GM19328 (cell line): ENCODE data around the gene GPR55.
A peak's percentile ranks its signal among the peaks of the same experiment; 100 is the strongest.

Experiments used
- ATAC-seq: cut with Tn5 transposase; IDR thresholded peaks from one replicate; pipeline ENCODE4 v1.9.1; 2021; ENCODE audit warnings: mild to moderate bottlenecking, moderate library complexity; ENCODE audit not compliant: unreplicated experiment

GPR55 gene

DNA sequence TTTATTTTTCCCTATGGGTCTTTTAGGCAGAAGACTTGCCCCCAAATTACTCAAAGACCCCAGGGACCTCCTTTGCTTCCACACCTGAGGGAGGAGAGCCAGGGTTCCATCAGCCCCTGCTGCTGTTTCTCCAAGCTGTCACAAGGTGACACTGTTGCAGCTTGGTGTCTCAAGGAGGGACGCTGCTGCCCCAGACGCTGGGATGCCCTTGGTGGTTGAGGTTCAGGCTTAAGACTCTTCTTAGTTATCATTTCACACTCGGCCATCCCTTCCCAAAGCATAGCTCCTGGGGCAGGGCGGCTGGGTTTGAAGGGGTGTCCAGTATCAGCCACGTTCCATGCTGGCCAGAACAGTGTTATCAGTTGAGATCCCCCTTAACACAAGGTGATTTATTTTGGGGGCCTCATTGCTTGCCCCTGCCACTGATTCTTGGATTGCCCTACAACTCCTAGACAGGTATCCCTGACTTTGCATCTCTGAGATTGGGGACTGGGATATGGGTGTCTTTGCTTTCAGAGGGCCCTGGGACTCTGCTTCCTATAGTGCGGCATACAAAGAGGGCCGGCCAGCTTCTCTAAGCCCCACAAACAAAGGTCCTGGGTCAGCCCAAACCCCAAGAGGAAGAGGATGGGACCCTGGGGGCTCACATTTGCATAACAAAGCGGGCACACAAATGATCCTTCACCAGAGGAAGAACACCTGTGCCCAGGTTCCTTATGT, 22.7 kb downstream of the GPR55 start:
- ATAC-seq, result no peak

DNA sequence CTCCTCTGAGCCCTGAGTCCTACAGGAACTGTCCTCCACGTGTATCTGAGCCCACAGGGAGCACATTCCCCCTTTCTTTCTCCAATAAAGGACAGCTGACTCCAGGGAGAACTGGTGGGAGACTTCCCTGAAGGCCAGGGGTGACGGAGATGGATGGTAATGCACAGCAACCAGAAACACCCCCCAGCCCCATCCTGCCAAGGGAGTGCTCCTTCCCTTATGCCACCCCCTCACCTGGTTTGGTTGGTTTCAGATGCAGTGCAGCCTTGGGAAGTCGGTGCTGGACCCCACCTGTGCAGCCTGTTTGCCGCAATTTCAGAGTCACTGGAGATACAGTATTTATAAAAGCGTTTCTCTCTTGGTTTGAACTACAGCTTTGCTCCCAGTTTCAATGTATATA, 24.0 kb downstream of the GPR55 start:
- ATAC-seq, result no peak

DNA sequence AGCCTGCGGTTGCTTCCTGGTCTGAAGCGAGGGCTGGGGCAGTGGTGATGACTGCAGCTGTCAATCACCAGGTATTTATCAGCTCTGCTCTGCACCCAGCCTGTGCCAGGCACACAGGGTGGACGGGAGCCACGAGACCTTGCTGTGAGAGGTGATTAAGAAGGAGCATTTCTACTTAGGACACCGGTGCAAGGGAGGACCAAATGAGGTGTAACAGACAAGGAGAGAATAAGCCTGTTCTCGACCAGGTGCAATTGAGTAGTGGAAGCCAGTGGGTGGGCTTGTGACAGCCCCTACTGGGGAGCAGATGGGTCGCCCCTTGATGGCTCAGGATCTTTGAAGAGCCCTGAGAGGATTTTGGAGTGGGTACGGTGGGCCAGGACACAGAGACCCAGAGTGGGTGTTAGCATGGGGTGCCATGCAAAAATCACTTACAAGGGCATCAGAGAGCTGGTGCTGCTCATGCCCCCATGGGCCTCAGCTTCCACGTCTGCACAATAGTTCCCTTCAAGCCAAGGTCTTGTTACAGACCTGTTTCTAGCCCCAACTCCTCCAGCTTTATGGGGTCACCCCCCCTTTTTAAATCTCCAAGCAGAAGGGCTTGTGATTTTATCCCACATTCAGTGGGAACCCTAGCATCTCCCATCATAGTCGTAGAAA, 24.6 kb downstream of the GPR55 start:
- ATAC-seq, result no peak

DNA sequence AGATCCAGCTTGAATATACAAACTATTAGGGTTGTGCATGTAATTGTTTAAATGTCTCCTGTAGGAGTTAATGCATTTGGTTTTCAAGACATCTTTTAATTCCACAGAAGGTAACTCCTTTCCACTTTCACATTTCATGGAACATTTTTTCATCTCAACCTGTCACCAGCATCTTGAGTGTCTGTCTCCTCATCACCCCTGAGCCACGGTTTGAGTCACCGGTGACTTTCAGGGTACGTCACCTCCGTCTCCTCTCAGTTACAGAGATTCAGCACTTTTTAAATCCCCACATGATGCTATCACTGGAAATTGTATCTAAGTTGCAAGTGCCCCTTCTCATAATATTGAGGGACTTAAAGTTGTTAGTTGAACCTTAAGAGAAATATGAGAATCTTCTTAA, 25.3 kb downstream of the GPR55 start:
- no peak for ATAC-seq

DNA sequence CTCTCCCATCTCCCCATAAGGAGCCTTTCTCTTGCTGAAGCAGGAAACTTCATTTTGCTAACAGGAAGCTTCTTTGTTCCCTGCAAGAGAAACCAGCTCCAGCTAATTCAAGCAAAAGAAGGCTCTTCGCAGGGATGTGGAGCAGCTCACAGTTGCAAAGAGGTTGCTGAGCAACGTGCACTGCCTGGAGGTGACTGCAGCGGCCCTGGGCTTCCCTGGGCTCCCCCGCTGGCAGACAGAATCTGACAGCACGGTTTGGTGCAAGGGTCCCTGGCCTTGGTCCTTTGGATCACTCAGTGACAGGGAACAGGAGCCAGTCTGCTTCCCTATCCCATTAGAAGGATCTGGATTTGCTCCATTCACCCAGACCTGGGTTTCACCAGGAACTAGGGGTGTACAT, 25.8 kb downstream of the GPR55 start:
- no peak for ATAC-seq

DNA sequence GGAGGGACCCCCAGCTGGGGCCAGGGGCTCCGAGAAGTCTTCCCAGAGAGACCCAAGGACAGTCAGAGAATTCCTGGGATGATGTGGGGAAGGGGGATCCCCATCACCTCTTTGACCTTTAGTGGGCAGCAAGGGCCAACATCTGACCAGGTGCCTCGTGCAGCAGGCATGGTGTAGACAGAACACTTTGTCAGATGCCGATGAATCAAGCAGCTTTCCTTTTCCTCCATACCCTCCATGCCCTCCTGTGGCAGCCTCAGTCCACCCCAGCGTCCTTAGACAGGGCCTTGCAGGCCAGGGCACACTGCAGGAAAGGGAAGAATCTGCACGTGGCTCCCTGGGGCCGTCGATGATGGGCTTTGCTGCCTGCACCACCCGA, 26.3 kb downstream of the GPR55 start:
- no peak for ATAC-seq

DNA sequence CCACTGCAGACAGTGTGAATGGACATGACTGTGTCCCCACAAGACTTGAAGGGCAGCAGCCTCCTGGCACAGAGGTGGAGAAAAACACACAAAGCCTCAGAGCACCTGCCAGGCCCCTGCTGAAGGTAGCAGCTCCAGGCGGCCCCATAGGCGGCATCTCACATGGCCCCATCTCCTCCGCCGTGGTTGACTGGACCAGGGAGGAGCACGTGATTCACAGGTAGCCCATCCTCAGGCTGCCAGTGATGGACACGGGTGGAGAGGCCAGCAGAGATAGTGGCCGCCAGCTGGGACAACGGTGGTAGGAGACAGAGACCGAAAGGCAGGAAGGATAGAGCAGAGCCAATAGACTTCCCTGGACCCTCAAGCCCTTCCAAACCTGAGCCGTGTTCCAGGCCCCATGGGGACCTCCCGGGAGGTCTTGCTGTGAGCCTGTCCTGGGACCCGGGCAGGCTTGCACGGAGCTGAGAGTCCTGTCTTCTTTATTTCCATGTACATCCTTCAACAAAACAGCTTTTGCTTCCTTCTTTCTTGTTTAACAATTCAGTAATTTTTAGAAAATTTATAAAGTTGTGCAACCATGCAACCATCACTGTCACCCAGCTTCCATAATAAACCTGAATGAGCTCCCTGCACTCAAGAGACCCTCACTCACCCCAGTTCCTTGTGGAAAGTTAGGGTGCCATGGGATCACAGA, 26.9 kb downstream of the GPR55 start:
- ATAC-seq, result no peak

DNA sequence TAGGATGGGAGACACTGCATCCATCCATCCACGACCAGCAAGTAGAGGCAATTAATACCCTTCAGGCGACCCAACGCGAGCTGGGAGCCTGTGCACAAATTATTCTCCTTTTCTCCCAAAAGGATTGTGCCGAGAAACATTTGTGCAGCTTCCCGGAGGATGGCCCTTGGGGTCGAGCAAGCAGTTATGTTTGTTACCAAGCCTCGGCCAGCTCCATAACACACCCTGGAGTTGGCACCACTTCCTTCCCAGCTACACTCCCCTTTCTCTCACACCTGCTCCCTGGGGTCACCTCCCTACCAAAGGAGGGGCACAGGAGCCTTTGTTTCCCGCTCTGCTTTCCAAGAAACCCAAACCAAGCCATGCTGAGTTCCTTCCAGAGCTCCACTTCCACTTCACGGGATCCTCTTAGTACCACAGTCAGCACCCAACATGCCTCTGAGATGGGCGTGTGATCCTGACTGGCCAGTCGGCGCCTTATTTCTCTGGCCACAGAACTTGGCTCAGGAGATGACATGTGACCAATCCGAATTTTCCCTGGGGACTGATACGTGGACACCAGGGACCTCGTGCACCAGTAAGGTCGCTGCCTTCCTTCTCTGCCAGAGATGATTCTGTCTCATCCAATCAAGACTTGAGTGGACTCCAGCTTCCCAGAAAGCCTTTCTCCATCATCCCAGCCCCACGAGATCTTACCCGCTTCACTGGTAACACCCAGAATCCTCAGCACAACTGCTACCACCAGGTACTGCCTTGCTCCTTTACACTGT, 28.5 kb downstream of the GPR55 start:
- no peak for ATAC-seq

DNA sequence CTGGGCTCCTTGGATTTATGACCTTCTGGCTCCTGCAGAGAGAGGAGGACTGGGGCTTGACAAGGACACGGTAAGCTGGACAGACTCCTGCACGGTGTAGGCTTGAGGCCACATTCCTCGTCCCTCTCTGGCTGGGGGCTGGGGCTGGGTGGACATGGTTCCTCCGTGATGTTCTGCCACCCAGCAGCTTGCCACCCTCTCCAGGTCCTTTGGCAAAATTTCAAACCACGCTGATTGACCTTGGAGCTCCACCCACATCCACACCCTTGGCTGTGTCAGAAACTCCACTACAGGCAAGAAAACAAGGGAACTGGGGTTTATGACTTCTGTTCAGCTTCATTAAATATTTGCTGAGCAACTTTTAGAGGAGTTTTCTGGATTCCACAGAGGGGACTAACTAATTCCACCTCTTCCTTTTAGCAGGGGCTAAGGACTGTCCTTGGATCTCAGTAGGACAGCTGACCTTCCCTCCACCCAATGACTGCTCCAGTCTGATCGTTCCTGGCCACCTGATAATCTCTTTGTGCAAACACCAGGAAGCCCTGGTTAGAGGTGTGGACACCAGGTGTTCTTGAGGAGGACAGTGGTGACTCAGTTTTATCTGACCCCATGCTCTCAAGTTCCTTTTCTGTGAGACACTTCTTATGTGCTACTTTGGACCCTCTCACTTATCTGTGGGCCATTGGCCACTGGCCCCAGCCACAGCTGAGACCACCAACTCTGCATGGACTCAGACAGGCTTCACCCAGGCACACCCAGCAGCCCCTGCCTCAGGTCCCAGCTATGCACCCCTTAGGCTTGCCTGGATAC, 29.3 kb downstream of the GPR55 start:
- ATAC-seq, result no peak

DNA sequence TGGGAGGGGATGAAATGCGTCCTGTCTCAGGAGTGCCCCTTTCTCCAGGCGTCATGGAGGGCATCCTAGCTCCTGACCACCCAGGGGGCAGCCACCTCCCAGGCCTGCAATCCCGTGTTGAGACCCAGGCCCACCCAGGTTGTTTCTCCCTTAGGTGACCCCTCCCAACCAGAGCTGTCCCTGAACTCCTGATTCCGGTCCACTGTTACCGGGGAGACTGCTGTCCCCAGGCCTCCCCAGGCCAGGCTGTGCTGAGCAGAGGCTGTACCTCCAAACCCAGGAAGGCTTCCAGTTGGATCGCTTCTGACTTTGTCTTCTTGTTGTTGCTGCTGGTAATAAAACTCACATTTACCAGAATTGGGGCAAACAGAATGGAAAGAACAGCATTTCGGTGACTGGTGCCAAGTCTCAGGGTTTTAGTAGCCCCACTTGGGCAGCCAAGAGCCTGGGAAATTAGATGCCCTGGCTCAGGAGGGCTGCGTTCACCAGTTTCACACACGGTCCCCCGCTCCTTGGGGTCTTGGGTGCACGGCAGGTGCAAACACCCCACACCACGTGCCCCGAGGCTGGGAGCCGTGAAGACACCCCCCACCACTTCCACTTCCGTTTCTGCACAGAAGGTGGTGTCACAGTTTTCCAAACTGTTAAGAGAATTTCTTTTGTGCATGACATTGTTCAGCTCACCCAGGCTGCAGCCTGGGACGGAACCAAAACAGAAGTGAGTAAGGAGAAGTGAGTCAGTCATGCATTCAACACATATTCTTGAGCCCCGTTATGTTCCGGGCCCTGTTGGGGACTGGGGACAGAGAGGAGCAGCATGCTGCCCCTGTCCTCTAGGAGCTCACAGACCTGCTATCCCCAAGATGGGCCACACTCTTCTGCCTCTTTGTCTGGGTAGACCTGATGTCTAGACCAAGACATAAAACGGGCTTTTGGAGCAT, 30.9 kb downstream of the GPR55 start:
- peak; percentile 45 for ATAC-seq

DNA sequence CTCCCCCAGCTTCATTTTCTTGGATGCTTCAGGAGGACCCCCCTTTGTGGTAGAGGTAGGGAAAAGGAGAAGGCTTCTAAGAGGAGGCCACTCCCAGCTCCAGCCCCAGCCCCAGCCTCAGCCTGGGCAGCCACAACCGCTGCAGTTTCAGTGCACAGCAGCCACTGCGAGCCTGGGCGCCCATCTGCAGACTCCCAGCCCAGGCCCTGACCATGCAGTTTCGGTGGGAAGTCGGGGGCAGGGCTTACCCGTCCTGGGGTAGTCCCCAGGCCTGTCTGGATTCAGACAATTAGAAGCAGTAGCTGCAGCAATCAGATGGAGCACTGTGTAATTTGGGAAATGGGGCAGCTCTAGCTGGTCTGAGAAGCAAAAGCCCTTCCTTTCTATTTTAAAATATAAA, 31.7 kb downstream of the GPR55 start:
- no peak for ATAC-seq

DNA sequence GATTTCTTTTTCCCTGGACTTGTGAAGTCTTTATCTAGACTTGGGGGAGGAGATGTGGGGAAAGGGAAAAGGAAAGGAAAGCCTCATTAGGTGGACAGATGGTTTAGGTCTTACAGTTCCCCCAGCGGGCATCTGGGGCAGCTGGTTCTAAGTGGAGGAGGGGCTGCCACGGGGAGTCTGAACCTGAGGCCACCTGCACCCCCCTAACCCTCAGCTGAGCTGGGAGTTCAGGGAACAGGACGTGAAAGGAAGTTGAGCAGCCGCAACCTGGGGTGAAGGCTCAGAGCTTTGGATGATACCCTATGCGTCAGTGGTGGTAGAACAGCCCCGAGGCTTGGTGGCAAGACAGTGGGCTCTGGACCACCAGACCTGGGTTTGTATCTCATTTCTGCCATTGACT, 33.5 kb downstream of the GPR55 start:
- ATAC-seq, result no peak

DNA sequence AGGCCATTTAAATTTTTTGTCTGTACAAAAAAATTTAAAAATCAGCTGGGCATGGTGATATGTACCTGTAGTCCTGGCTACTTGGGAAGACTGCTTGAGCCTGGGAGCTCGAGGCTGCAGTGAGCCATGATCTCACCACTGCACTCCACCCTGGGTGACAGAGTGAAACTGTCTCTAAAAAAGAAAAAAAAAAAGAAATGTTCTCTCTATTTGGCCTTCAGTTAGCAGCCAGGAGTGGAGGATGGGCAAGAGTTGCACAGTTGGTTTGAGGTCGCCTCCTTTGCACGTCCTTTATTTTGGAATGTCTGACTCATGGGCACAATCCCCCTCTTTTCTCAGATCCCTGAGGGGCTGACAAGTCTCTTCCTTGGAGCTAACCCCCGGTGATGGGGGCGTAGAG, 34.0 kb downstream of the GPR55 start:
- ATAC-seq, result no peak

DNA sequence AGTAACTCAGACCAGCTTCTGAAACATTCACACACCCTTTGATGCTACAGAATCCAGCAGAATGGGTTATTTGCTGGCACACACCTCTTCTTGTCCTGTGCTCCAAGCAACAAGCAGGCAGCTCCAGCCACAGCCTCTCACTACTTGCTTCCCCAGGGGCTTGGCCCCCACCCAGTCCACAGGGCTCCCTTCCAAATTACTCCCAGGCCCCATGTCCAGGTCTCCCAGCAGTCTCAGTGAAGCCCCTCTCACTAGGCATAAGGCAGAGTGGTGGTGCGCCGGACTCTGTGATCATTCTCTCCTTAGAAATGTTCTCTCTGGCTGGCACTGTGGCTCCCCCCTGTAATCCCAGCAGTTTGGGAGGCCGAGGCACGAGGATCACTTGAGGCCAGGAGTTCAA, 34.4 kb downstream of the GPR55 start:
- no peak for ATAC-seq

DNA sequence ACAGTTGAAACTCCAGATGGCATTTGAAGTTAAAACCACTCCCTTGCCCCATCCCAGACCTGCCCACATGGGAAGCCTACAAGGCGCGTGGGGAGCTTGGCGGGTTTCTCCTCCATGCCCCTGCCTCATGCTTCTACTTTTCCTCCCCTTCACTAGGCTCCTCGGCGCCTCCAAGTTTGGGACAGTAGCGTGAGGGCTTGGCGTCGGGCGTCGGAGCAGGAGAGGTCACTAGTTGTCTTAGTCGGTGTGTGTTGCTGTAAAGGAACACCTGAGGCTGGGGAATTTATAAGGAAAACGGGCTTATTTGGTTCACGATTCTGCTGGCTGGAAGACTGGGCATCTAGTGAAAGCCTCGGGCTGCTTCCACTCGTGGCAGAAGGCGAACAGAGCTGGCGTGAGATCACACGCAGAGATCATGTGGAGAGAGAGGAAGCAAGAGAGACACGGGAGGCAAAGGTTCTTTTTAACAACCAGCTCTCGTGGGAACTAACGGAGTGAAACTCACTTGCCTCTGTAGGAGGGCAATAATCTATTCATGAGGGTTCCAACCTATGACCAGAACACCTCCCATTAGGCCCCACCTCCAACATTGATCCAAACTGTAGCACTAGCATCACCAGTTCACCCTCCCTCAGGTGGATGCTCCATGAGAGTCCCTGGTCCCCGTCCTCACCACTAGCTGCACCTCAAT, 35.0 kb downstream of the GPR55 start:
- no peak for ATAC-seq

DNA sequence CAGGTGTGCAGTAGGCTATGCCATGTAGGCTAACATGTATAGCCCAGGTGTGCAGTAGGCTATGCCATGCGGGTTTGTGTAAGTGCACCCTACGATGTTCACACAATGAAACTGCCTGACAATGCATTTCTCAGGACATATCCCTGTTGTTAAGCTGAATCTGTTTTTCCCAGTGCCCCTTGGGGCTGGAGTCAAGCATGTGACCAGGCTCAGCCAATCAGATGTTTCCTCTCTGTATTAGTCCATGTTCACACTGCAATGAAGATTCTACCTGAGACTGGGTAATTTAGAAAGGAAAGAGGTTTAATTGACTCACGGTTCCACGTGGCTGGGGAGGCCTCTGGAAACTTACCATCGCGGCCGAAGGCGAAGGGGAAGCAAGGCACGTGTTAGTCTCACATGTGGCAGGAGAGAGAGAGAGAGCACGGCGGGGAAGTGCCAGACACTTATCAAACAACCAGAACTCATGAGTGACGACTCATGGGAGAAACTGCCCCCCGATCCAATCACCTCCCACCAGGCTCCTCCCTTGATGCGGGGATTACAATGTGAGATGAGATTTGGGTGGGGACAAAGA, 36.1 kb downstream of the GPR55 start:
- ATAC-seq, result no peak

DNA sequence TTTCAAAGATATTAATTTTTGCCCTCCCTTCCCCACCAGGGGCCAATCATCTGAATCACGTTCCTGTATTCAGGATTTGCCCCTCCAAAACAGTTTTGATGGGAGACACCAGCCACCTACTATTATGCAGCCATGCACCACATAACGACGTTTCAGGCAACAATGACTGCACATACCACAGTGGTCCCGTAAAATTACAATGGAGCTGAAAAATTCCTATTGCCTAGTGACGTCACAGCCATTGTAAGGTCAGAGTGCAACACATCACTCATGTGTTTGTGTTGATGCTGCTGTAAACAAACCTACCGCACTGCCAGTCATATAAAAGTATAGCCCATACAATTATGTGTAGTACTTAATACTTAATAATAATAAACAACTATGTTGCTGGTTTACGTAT, 37.7 kb downstream of the GPR55 start:
- no peak for ATAC-seq

DNA sequence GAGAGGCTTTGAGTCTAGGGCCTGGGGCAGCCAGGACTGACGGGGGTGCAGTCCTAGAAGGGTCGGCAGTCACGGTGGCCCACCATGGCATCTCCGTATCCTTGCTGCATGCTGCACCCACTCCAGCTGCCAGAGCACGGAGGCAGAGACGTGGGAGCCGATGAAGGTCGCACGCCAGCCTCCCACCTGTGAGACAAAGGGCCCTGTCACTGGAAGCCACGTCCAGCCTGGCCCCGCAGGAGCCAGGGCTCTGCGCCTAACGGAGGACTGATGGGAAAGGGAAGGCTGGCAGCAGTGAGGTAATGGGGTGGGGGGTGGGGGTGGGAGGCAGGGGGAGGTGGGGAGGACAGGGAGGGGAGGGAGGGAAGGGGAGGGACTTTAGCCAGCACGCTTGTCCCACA, 38.4 kb downstream of the GPR55 start:
- ATAC-seq, result no peak

DNA sequence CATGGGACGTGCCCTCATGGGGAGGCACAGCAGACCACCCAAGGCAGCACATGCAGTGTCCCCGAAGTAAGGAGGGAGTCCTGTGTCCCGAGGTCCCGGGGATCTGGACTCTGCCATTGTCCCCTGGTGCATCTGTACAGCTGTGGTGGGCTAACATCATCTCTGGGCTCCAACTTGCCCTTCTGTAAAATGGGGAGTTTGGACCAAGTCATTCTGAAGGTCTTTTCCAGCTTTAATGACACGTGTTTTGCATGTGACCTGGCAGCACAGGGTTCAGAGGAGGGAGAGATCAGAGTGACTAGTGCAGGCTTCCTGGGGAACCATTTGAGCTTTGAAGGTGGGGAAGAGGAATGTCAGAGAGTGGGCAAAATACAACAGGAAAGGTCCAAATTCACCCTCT, 38.8 kb downstream of the GPR55 start:
- no peak for ATAC-seq
